NCI-H446 (cell line): Measurements from ENCODE around the gene ZNF26.

Experiments used
- DNase-seq, 2 experiments: peaks; one replicate each; lab custom pipeline; 2025; lab: John Stamatoyannopoulos, UW

Gene ZNF26

DNA sequence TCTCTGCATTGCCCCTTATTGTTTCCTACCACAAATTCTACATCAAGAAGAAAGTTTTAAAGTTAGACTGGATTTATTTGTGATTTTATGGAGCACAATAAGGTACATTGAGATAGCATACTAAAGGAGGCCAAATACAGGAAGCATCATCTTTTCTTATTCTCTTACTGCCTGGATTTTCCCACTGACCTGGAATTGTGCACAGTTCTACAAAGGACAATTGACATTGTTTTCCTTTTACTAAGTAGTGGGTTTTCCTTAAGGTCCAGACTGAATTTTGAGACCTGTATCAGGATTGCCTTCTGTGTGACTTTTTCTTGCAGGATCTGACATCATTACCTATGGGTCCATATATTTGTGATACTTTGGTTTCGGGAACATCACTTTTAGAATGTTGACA is 75.8 kb downstream of the ZNF26 start:
- DNase-seq: no peak

DNA sequence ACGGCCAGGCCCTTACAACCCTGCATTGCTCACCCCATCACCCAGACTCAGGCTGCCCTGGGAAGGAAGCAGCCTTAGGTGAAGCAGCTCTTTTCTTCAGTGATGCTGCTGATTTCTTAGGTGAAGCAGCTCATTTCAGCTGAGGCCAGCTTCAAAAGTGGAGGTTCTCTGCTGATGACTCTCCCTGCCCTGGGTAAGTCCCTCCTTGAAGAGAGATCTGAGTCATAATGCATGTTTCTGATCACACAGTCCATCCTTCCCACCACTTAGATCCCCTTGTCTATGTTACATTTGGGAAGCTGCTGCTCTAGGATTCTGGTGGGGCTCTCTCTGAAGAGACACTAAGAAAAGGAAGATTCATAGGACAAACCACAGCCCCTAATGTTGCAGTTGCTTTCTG is 77.4 kb downstream of the ZNF26 start:
- DNase-seq: no peak

DNA sequence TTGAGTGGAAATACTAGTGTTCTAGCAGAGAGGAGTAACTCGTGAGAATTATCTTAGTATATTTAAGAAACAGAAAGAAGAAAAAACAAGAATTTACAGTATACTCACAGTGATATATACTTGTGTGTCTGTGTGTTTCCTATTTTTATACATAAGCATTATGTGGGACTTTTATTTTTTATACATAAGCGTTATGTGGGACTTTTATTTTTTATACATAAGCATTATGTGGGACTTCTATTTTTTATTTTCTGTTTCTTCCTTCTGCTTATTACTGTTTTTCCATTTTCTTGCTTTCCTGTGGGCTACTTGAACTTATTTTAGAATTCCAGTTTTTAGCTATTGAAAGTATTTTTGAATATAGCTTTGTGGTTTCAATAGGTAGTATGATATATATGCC is 87.7 kb downstream of the ZNF26 start:
- DNase-seq: no peak
